PC-9 (cell line): ENCODE data around the gene KIN. TPM values are rescaled to one million over a fixed set of nuclear protein-coding genes. Genes with fewer than 3 reads are reported as not detected.

Experiments
- BruUV-seq: library from RNA; stranded (reverse); fragments of 400-500 nt; replicated peaks from 2 replicates; lab custom pipeline; 2021; lab: Mats Ljungman, UMichigan
- CTCF ChIA-PET: fragments of 300-600 bp; sonication (Branson Sonifier 250); formaldehyde crosslinking; loops from one replicate; lab custom pipeline; 2022; ENCODE audit warnings: antibody characterized with exemption; lab: Charles Lee
- POLR2A ChIA-PET: fragments of 300-600 bp; sonication (Branson Sonifier 250); formaldehyde crosslinking; loops from one replicate; lab custom pipeline; 2022; ENCODE audit warnings: antibody characterized with exemption; ENCODE audit not compliant: unreplicated experiment; lab: Charles Lee
- DNase-seq, 2 experiments: peaks; one replicate each; pipeline versions ENCODE4 v3.0.0 to v3.0.0-alpha.2; 2015 to 2022; ENCODE audit warnings: mixed read lengths in 1 of 2
- H2AFZ ChIP-seq: fragments of 200-600 bp; sonication (generic); 2 replicates; pipeline ENCODE4 v1.8.1; 2017; ENCODE audit warnings: antibody characterized with exemption
- H3F3A ChIP-seq: fragments of 200-600 bp; sonication (generic); 2 replicates; pipeline ENCODE4 v1.8.1; 2017; ENCODE audit warnings: antibody characterized with exemption, mild to moderate bottlenecking, low read depth; ENCODE audit not compliant: insufficient read depth
- H3K27ac ChIP-seq: fragments of 200-600 bp; sonication (generic); 2 replicates; pipeline ENCODE4 v1.6.1; 2016; ENCODE audit warnings: mixed run types
- H3K27me3 ChIP-seq: fragments of 200-600 bp; sonication (generic); 2 replicates; pipeline ENCODE4 v1.6.1; 2016; ENCODE audit warnings: low read depth, mixed run types; ENCODE audit not compliant: insufficient read depth
- H3K36me3 ChIP-seq: fragments of 200-600 bp; sonication (generic); 2 replicates; pipeline ENCODE4 v1.6.1; 2016; ENCODE audit warnings: low read depth, mixed run types
- H3K4me1 ChIP-seq: fragments of 200-600 bp; sonication (generic); replicated peaks from 2 replicates; pipeline ENCODE4 v1.6.1; 2016; ENCODE audit warnings: mixed run types; ENCODE audit not compliant: insufficient read depth
- H3K4me2 ChIP-seq: fragments of 200-600 bp; sonication (generic); 2 replicates; pipeline ENCODE4 v1.6.1; 2017; ENCODE audit warnings: mixed run types
- H3K4me3 ChIP-seq: fragments of 200-600 bp; sonication (generic); 2 replicates; pipeline ENCODE4 v1.6.1; 2016; ENCODE audit warnings: mixed run types
- H3K79me2 ChIP-seq: fragments of 200-600 bp; sonication (generic); 2 replicates; pipeline ENCODE4 v1.6.1; 2017; ENCODE audit warnings: low read depth, mixed run types
- H3K9me2 ChIP-seq: fragments of 200-600 bp; sonication (generic); 2 replicates; pipeline ENCODE4 v1.8.1; 2017; ENCODE audit warnings: mild to moderate bottlenecking; ENCODE audit not compliant: insufficient read depth
- H3K9me3 ChIP-seq: fragments of 200-600 bp; sonication (generic); 2 replicates; pipeline ENCODE4 v1.8.1; 2016; ENCODE audit warnings: low read depth; ENCODE audit not compliant: insufficient read depth
- H4K20me1 ChIP-seq: fragments of 200-600 bp; sonication (generic); 2 replicates; pipeline ENCODE4 v1.8.1; 2017; ENCODE audit not compliant: insufficient read depth
- CTCF ChIP-seq: fragments of 200-600 bp; sonication (generic); conservative IDR thresholded peaks from 2 replicates; pipeline ENCODE4 v1.6.1; 2017; ENCODE audit warnings: mixed run types, antibody characterized with exemption, mild to moderate bottlenecking, moderate library complexity
- EZH2 ChIP-seq: fragments of 200-600 bp; sonication (generic); IDR thresholded peaks from 2 replicates; pipeline ENCODE4 v1.8.0; 2017; ENCODE audit warnings: antibody characterized with exemption, low read depth
- intact Hi-C: fragments of 100-400 bp; cut with micrococcal nuclease; formaldehyde crosslinking; loops from one replicate; pipeline ENCODE4 v1.10.0; 2022; ENCODE audit not compliant: unreplicated experiment
- total RNA-seq: library from RNA; stranded (reverse); gene quantifications from 2 replicates; pipeline ENCODE4 v1.2.3, GENCODE V29; 2021

The KIN gene
- total RNA-seq, 1 experiment from 2014 or later = 10.4 TPM

- Histone ChIP-seq H3K27ac (no peak within 1 kb of the TSS), H3K4me3 (no peak within 1 kb of the TSS), H3K27me3 (peaks cover 57% of the 10 kb centered on the region), H3K79me2 (no peaks in the 10 kb centered on the region), H2AFZ (no peak within 1 kb of the TSS), H3K4me2 (no peak within 1 kb of the TSS), H3K4me1 (no peaks in the 10 kb centered on the region), H4K20me1 (no peaks in the 10 kb centered on the region), H3K9me2 (no peaks in the 10 kb centered on the region), H3K9me3 (no peaks in the 10 kb centered on the region), H3K36me3 (no peaks in the 10 kb centered on the region), H3F3A (no peaks in the 10 kb centered on the region)
- intact Hi-C loops = no loop called here
- CTCF ChIA-PET = no interaction called here
- no TSS peak for BruUV-seq
- POLR2A ChIA-PET = no interaction called here
- no peak for DNase-seq
- TF ChIP-seq CTCF = no peak
- no peak for TF ChIP-seq EZH2
Observed at GRCh38 chr10:7703140-7703539, 84.7 kb downstream of the KIN start, which contains the start of gene ITIH2. Gene ITIH2 (plus strand): TSS chr10:7703316. CDS start chr10:7703435, 119 bp downstream.

GRCh38 chr10:7702288-7702812 lies 85.4 kb downstream of the KIN start:
- Histone ChIP-seq H3K9me2 (no peaks in the 10 kb centered on the region), H3K9me3 (no peaks in the 10 kb centered on the region), H3K27me3 (peaks cover 49% of the 10 kb centered on the region), H3K36me3 (no peaks in the 10 kb centered on the region), H3K4me2 (no peak overlapping the region), H3F3A (no peaks in the 10 kb centered on the region), H2AFZ (no peak overlapping the region), H3K27ac (no peak overlapping the region), H3K79me2 (no peaks in the 10 kb centered on the region), H3K4me1 (no peaks in the 10 kb centered on the region), H4K20me1 (no peaks in the 10 kb centered on the region), H3K4me3 (no peak overlapping the region)
- DNase-seq = no peak
- TF ChIP-seq CTCF (no peak), EZH2 (no peak)
- ChIA-PET CTCF (interaction anchor here (0.6 kb wide), 1 partner anchor 40 kb away, joined by 5 read pairs; no protein-coding TSS in a partner anchor), POLR2A (no interaction called here)
- BruUV-seq = no TSS peak
- intact Hi-C loops = no loop called here

GRCh38 chr10:7701158-7701742 lies 86.5 kb downstream of the KIN start:
- CTCF ChIA-PET = no interaction called here
- H3K4me3 ChIP-seq = no peak overlapping the region
- H3K27me3 ChIP-seq = peaks cover 40% of the 10 kb centered on the region
- no peaks in the 10 kb centered on the region for H4K20me1 ChIP-seq
- H3K4me1 ChIP-seq = no peaks in the 10 kb centered on the region
- no peak for DNase-seq
- no peaks in the 10 kb centered on the region for H3K79me2 ChIP-seq
- TF ChIP-seq CTCF (no peak), EZH2 (no peak)
- H3K9me2 ChIP-seq = no peaks in the 10 kb centered on the region
- H3K4me2 ChIP-seq = no peak overlapping the region
- H2AFZ ChIP-seq = no peak overlapping the region
- no peaks in the 10 kb centered on the region for H3F3A ChIP-seq
- POLR2A ChIA-PET = no interaction called here
- H3K9me3 ChIP-seq = no peaks in the 10 kb centered on the region
- H3K27ac ChIP-seq = no peak overlapping the region
- BruUV-seq = no TSS peak
- no peaks in the 10 kb centered on the region for H3K36me3 ChIP-seq
- intact Hi-C loops = no loop called here

Other genes starting within 250 kb of the KIN start
- gene ITIH5, start 121.0 kb downstream of the KIN start, total RNA-seq = not detected in 2 replicates
- not detected in 2 replicates for gene ITIH2, start 84.7 kb downstream of the KIN start, total RNA-seq
- gene ATP5F1C, start 184 bp upstream of the KIN start, total RNA-seq = 282 and 284 TPM in 2 replicates
- 7.2 and 7.7 TPM in 2 replicates for gene TAF3, start 30.5 kb upstream of the KIN start, total RNA-seq